ENCODE data around the gene IGIP.

The IGIP gene

DNA sequence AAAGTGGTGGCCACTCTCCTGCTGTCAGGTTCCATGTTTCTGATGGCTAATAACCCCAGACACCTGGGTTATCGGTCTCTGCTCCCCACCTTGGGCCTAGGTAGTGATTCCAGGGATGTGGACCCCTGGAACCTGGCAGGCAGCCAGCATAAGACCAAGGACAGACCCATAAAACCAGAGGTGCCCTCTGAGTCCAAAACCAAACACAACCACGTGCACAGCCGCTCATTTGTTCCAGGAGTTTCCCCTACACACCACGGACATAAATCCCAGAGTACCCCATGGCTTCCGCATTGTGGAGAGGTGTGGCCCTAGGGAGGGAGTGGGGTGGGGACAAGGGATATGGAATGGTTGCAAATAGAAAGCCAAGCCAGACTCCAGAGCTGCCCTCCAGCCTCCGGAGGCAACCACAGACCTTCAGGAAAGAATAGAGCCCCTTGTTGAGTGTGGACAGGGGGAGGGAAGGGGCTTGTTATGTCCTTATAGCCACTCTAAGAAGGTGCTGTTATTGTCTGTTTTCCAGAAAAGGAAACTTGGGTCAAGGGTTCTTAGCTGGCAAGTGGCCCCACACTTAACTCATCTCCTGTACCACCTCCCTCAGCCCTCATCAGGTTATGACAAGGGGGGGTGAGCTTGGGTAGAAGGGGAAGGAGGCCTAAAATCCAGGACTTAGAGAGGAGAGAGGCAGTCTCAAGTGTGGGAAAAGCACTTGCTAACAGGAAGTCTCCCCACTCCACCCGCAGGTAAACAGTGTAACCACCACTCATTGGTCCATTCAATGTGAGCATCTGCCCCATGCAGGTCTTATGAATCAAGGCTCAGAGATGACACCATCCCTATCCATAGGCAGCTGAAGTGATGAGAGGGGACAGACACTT is 25.6 kb downstream of the IGIP start:
- TF ChIP-seq TAF1 (IDR thresholded peaks at IDR 0.05; ENCODE audit: borderline replicate concordance, insufficient read depth, low read length) (no peak), POLR2AphosphoS5 (IDR thresholded peaks at IDR 0.05; ENCODE audit: low read depth, low read length) (no peak), FOXP2 (optimal IDR thresholded peaks at IDR 0.05; ENCODE audit: borderline replicate concordance, extremely low read depth, extremely low read length, insufficient read depth) (no peak), SIN3A (IDR thresholded peaks at IDR 0.05; ENCODE audit: borderline replicate concordance, insufficient read depth, low read length) (no peak)
- TF ChIP-seq, protein P1, sequence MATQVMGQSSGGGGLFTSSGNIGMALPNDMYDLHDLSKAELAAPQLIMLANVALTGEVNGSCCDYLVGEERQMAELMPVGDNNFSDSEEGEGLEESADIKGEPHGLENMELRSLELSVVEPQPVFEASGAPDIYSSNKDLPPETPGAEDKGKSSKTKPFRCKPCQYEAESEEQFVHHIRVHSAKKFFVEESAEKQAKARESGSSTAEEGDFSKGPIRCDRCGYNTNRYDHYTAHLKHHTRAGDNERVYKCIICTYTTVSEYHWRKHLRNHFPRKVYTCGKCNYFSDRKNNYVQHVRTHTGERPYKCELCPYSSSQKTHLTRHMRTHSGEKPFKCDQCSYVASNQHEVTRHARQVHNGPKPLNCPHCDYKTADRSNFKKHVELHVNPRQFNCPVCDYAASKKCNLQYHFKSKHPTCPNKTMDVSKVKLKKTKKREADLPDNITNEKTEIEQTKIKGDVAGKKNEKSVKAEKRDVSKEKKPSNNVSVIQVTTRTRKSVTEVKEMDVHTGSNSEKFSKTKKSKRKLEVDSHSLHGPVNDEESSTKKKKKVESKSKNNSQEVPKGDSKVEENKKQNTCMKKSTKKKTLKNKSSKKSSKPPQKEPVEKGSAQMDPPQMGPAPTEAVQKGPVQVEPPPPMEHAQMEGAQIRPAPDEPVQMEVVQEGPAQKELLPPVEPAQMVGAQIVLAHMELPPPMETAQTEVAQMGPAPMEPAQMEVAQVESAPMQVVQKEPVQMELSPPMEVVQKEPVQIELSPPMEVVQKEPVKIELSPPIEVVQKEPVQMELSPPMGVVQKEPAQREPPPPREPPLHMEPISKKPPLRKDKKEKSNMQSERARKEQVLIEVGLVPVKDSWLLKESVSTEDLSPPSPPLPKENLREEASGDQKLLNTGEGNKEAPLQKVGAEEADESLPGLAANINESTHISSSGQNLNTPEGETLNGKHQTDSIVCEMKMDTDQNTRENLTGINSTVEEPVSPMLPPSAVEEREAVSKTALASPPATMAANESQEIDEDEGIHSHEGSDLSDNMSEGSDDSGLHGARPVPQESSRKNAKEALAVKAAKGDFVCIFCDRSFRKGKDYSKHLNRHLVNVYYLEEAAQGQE (IDR thresholded peaks at IDR 0.05; ENCODE audit: insufficient read depth in 1 of 2, low read depth in 2 of 2, low read length in 2 of 2), result no peak

DNA sequence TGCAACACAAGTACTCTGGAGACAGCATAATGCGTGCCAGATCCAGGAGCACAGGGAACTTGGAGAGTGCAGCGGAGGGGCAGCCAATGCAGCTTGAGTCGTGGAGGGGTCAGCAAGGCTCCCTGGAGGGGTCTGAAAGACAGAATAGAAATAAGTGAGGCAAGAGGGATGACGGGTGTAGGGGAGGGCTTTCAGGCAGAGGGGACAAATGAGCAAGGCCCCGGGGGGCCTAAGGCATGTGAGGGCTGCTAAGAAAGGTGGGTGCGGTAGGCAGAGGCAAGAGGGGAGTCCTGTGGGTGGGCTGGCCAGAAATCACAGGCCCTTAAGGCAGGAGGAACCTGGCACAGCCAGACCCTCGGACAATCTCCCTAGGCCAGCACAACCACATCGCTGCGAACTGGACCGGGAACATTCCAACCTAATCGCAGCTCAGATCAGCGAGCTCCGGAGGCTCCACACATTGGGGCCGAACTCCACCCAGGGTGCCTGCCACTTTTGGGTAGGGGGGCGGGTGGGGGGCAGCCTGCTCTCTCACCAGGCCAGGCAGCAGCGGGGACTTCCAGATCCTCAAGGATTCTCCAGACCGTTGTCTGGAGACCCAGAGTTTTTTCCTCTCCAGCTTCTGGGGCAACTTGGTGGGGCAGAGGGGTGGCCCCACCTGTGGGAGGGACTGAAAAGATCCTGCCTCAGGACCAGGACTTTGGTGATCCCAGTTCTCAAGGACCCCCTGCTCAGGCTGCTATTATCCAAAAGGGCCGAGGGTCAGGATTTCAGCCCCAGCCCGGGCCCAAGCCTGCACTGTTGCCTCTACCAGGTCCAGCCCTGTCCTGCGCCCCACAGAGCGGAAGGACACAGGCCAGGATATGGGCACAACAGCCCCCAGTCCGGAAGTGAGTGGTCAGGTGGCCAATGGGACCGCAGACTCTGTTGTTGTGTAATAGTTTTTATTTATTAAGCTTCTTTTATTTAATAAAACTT is 26.6 kb downstream of the IGIP start:
- TF ChIP-seq SIN3A (IDR thresholded peaks at IDR 0.05; ENCODE audit: borderline replicate concordance, insufficient read depth, low read length) (no peak), TAF1 (IDR thresholded peaks at IDR 0.05; ENCODE audit: borderline replicate concordance, insufficient read depth, low read length) (no peak), POLR2AphosphoS5 (IDR thresholded peaks at IDR 0.05; ENCODE audit: low read depth, low read length) (no peak), FOXP2 (optimal IDR thresholded peaks at IDR 0.05; ENCODE audit: borderline replicate concordance, extremely low read depth, extremely low read length, insufficient read depth) (no peak)
- TF ChIP-seq, protein P1 (IDR thresholded peaks at IDR 0.05; ENCODE audit: insufficient read depth in 1 of 2, low read depth in 2 of 2, low read length in 2 of 2), result no peak

DNA sequence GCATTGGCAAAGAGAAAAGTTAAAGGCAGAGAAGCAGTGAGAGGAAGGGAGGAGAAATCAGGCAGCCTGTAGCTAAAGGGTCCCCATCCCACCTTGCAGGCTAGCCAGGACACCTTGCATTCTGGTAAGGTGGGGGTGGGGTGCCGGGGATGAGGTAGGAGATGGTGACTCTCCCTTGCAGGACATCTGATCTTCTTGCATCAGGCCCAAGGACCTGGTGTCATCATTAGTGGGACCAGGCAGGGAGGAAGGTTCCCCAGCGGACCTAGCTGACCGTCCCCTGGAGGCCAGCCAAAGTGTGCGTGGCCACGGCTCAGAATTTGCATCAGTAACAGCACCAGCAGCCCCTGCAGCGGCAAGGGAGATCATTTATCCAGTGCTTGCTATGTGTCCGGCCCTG is 27.5 kb downstream of the IGIP start:
- TF ChIP-seq FOXP2 (optimal IDR thresholded peaks at IDR 0.05; ENCODE audit: borderline replicate concordance, extremely low read depth, extremely low read length, insufficient read depth), result no peak
- TF ChIP-seq SIN3A (IDR thresholded peaks at IDR 0.05; ENCODE audit: borderline replicate concordance, insufficient read depth, low read length), result no peak
- no peak for TF ChIP-seq TAF1 (IDR thresholded peaks at IDR 0.05; ENCODE audit: borderline replicate concordance, insufficient read depth, low read length)
- TF ChIP-seq POLR2AphosphoS5 (IDR thresholded peaks at IDR 0.05; ENCODE audit: low read depth, low read length), result no peak
- TF ChIP-seq, protein P1 (IDR thresholded peaks at IDR 0.05; ENCODE audit: insufficient read depth in 1 of 2, low read depth in 2 of 2, low read length in 2 of 2), result no peak

- TF ChIP-seq TAF1 (IDR thresholded peaks at IDR 0.05; ENCODE audit: borderline replicate concordance, insufficient read depth, low read length), result no peak
- no peak for TF ChIP-seq POLR2AphosphoS5 (IDR thresholded peaks at IDR 0.05; ENCODE audit: low read depth, low read length)
- no peak for TF ChIP-seq SIN3A (IDR thresholded peaks at IDR 0.05; ENCODE audit: borderline replicate concordance, insufficient read depth, low read length)
- no peak for TF ChIP-seq FOXP2 (optimal IDR thresholded peaks at IDR 0.05; ENCODE audit: borderline replicate concordance, extremely low read depth, extremely low read length, insufficient read depth)
- TF ChIP-seq, protein P1 (IDR thresholded peaks at IDR 0.05; ENCODE audit: insufficient read depth in 1 of 2, low read depth in 2 of 2, low read length in 2 of 2), result no peak
Observed at GRCh38 chr5:140153905-140154304, 28.2 kb downstream of the IGIP start.

Data from PFSK-1 (cell line).